SK-N-SH (cell line): ENCODE data around the gene WDR62. TPM values are rescaled to one million over a fixed set of nuclear protein-coding genes. Genes with fewer than 3 reads are reported as not detected.
A peak's percentile ranks its signal among the peaks of the same experiment; 100 is the strongest.

ENCODE experiments used
- CTCF ChIA-PET: fragments of 300-600, 350-600 bp; formaldehyde crosslinking; extraction: SDS; loops from one replicate; lab custom pipeline; 2021; lab: Yijun Ruan, JAX
- POLR2A ChIA-PET: fragments of 350-600 bp; sonication (Branson Sonifier 250); formaldehyde crosslinking; extraction: SDS; loops from one replicate; lab custom pipeline; 2020; ENCODE audit warnings: antibody characterized with exemption, inconsistent platforms; lab: Yijun Ruan, JAX
- DNase-seq: peaks from one replicate; pipeline ENCODE4 v3.0.0; 2012
- H2AFZ ChIP-seq: fragments of 200-600 bp; sonication (generic); 2 replicates; pipeline ENCODE4 v1.8.1; 2016; ENCODE audit warnings: antibody characterized with exemption, mild to moderate bottlenecking, low read depth
- H3F3A ChIP-seq: fragments of 200-600 bp; sonication (generic); replicated peaks from 2 replicates; pipeline ENCODE3; 2016; ENCODE audit warnings: antibody characterized with exemption, mild to moderate bottlenecking; ENCODE audit not compliant: insufficient read depth
- H3K27ac ChIP-seq, 2 experiments: fragments of 200-500 bp in 1 of 2; fragments of 200-600 bp in 1 of 2; sonication (Bioruptor generic) in 1 of 2; sonication (generic), shearing (Covaris generic) in 1 of 2; 2 replicates each; pipeline versions ENCODE4 v1.5.1 to v1.6.1; 2014 to 2016; ENCODE audit warnings: low read depth in 2 of 2, inconsistent platforms in 1 of 2, low read length in 1 of 2, mild to moderate bottlenecking in 1 of 2, mixed read lengths in 1 of 2
- H3K27me3 ChIP-seq: fragments of 200-600 bp; sonication (generic), shearing (Covaris generic); 2 replicates; pipeline ENCODE4 v1.6.1; 2016; ENCODE audit warnings: mixed run types; ENCODE audit not compliant: insufficient read depth
- H3K36me3 ChIP-seq, 2 experiments: fragments of 200-500 bp in 1 of 2; fragments of 200-600 bp in 1 of 2; sonication (Bioruptor generic) in 1 of 2; sonication (generic) in 1 of 2; replicated peaks in 1 of 2; 2 replicates each; pipeline versions ENCODE3 to v1.5.1; 2014 to 2016; ENCODE audit warnings: low read length in 1 of 2, mild to moderate bottlenecking in 1 of 2; ENCODE audit not compliant: insufficient read depth in 2 of 2, control insufficient read depth in 1 of 2
- H3K4me1 ChIP-seq, 2 experiments: fragments of 200-500 bp in 1 of 2; fragments of 200-600 bp in 1 of 2; sonication (Bioruptor generic) in 1 of 2; sonication (generic), shearing (Covaris generic) in 1 of 2; 2 replicates each; pipeline versions ENCODE4 v1.5.1 to v1.6.1; 2014 to 2016; ENCODE audit warnings: low read depth in 1 of 2, low read length in 1 of 2, mixed run types in 1 of 2; ENCODE audit not compliant: insufficient read depth in 2 of 2, control insufficient read depth in 1 of 2
- H3K4me2 ChIP-seq: fragments of 200-600 bp; sonication (generic), shearing (Covaris generic); 2 replicates; pipeline ENCODE4 v1.6.1; 2017; ENCODE audit warnings: mixed run types
- H3K4me3 ChIP-seq, 2 experiments: fragments of 200-500 bp in 1 of 2; fragments of 200-600 bp in 1 of 2; sonication (Bioruptor generic) in 1 of 2; sonication (generic), shearing (Covaris generic) in 1 of 2; 2 replicates each; pipeline versions ENCODE4 v1.5.1 to v1.8.1; 2014 to 2016; ENCODE audit warnings: low read depth in 2 of 2, inconsistent platforms in 1 of 2, low read length in 1 of 2, mild to moderate bottlenecking in 1 of 2, mixed read lengths in 1 of 2, moderate library complexity in 1 of 2
- H3K79me2 ChIP-seq: fragments of 200-600 bp; sonication (generic); 2 replicates; pipeline ENCODE4 v1.8.1; 2017; ENCODE audit warnings: mild to moderate bottlenecking; ENCODE audit not compliant: insufficient read depth
- H3K9ac ChIP-seq: fragments of 200-600 bp; sonication (generic); 2 replicates; pipeline ENCODE4 v1.6.1; 2017; ENCODE audit warnings: mixed run types
- H3K9me2 ChIP-seq: fragments of 200-600 bp; sonication (generic); 2 replicates; pipeline ENCODE4 v1.6.1; 2017; ENCODE audit warnings: mixed run types
- H3K9me3 ChIP-seq: fragments of 200-600 bp; sonication (generic); 2 replicates; pipeline ENCODE4 v1.6.1; 2017; ENCODE audit warnings: mixed run types, mild to moderate bottlenecking, moderate library complexity
- H4K20me1 ChIP-seq: fragments of 200-600 bp; sonication (generic); 2 replicates; pipeline ENCODE4 v1.6.1; 2017; ENCODE audit warnings: mild to moderate bottlenecking, mixed run types; ENCODE audit not compliant: insufficient read depth
- CHD2 ChIP-seq: fragments of 150-350 bp; IDR thresholded peaks from 2 replicates; pipeline ENCODE4 v1.6.1; 2018; ENCODE audit warnings: low read length; ENCODE audit not compliant: partially characterized antibody
- ELF1 ChIP-seq: IDR thresholded peaks from 2 replicates; pipeline ENCODE4 v1.4.0; 2012
- EZH2phosphoT487 ChIP-seq: fragments of 200-600 bp; sonication (generic); IDR thresholded peaks from 2 replicates; pipeline ENCODE4 v1.6.1; 2017; ENCODE audit warnings: low read depth, mixed run types, mild to moderate bottlenecking, antibody characterized with exemption, moderate library complexity, borderline replicate concordance
- FOSL2 ChIP-seq: IDR thresholded peaks from 2 replicates; pipeline ENCODE4 v1.4.0; 2012; ENCODE audit warnings: low read depth, mild to moderate bottlenecking, moderate library complexity, borderline replicate concordance
- FOXJ3 ChIP-seq: sonication (generic); formaldehyde crosslinking; IDR thresholded peaks from 2 replicates; pipeline ENCODE4 v1.5.1; 2020; ENCODE audit warnings: mild to moderate bottlenecking, missing genetic modification reagents
- FOXM1 ChIP-seq: IDR thresholded peaks from 2 replicates; pipeline ENCODE4 v1.4.0; 2012; ENCODE audit warnings: low read depth, mild to moderate bottlenecking
- GABPA ChIP-seq: IDR thresholded peaks from 2 replicates; pipeline ENCODE4 v1.4.0; 2012; ENCODE audit warnings: low read depth, mild to moderate bottlenecking
- GATA2 ChIP-seq: sonication (generic); formaldehyde crosslinking; IDR thresholded peaks from 2 replicates; pipeline ENCODE4 v1.5.0; 2020; ENCODE audit warnings: mild to moderate bottlenecking, missing genetic modification reagents
- MAX ChIP-seq: IDR thresholded peaks from 2 replicates; pipeline ENCODE4 v1.4.0; 2012; ENCODE audit warnings: low read depth
- MEF2A ChIP-seq: IDR thresholded peaks from 2 replicates; pipeline ENCODE4 v1.4.0; 2012; ENCODE audit warnings: low read depth, borderline replicate concordance
- MXI1 ChIP-seq: IDR thresholded peaks from 2 replicates; pipeline ENCODE4 v1.6.1; 2012; ENCODE audit warnings: mild to moderate bottlenecking, low read depth, low read length, improper control_type of control experiment
- NFIC ChIP-seq: IDR thresholded peaks from 2 replicates; pipeline ENCODE4 v1.4.0; 2012; ENCODE audit warnings: borderline replicate concordance
- NRF1 ChIP-seq: IDR thresholded peaks from 2 replicates; pipeline ENCODE4 v1.6.1; 2012; ENCODE audit warnings: low read depth, mild to moderate bottlenecking, low read length
- PBX3 ChIP-seq: IDR thresholded peaks from 2 replicates; pipeline ENCODE4; 2012
- POLR2AphosphoS5 ChIP-seq: IDR thresholded peaks from 2 replicates; pipeline ENCODE4 v1.6.1; 2012; ENCODE audit warnings: low read depth, low read length
- RCOR1 ChIP-seq: fragments of 150-350 bp; IDR thresholded peaks from 2 replicates; pipeline ENCODE4 v1.6.1; 2017; ENCODE audit warnings: antibody characterized with exemption, low read length
- RFX5 ChIP-seq: IDR thresholded peaks from 2 replicates; pipeline ENCODE4 v1.6.1; 2012; ENCODE audit warnings: mild to moderate bottlenecking, improper control_type of control experiment, low read length
- RXRA ChIP-seq: IDR thresholded peaks from 2 replicates; pipeline ENCODE4 v1.4.0; 2012; ENCODE audit warnings: low read depth, mild to moderate bottlenecking, borderline replicate concordance
- SIN3A ChIP-seq: IDR thresholded peaks from 2 replicates; pipeline ENCODE4 v1.6.1; 2012; ENCODE audit warnings: low read depth, mild to moderate bottlenecking, low read length, moderate library complexity, borderline replicate concordance
- SMC3 ChIP-seq: IDR thresholded peaks from 2 replicates; pipeline ENCODE4 v1.6.1; 2012; ENCODE audit warnings: low read depth, low read length, improper control_type of control experiment
- TAF1 ChIP-seq: IDR thresholded peaks from 2 replicates; pipeline ENCODE4 v1.6.1; 2012; ENCODE audit warnings: low read depth, mild to moderate bottlenecking, low read length, moderate library complexity, borderline replicate concordance
- TCF12 ChIP-seq: IDR thresholded peaks from 2 replicates; pipeline ENCODE4 v1.4.0; 2012
- USF2 ChIP-seq: fragments of 150-350 bp; IDR thresholded peaks from 2 replicates; pipeline ENCODE4 v1.6.1; 2017; ENCODE audit warnings: antibody characterized with exemption, low read length, low read depth, borderline replicate concordance
- YY1 ChIP-seq: IDR thresholded peaks from 2 replicates; pipeline ENCODE4 v1.4.0; 2012; ENCODE audit warnings: low read depth, mild to moderate bottlenecking
- WGBS: methylation state at CpG from one replicate; pipeline ENCODE4 v1.1.6; 2017; ENCODE audit warnings: low lambda C conversion rate; 5-methylcytosine and 5-hydroxymethylcytosine counted together
- polyA plus RNA-seq, 3 experiments: library from polyadenylated mRNA; depleted of rRNA; stranded (reverse); fragments of >200 nt; gene quantifications; 2 replicates each; pipeline ENCODE4 v1.2.3, GENCODE V29; 2012
- TF ChIP-seq, protein P1 (sequence below): fragments of 150-350 bp; IDR thresholded peaks from 2 replicates; pipeline ENCODE4 v1.6.1; 2016; ENCODE audit warnings: mild to moderate bottlenecking, low read depth, low read length
- TF ChIP-seq, protein P2 (sequence below): IDR thresholded peaks from 2 replicates; pipeline ENCODE4 v1.6.1; 2012; ENCODE audit warnings: mild to moderate bottlenecking, low read depth, low read length, moderate library complexity

Gene WDR62
- polyA plus RNA-seq, 1 of the 3 experiments (the other 2 are of a cell fraction): 5.3 TPM

DNA sequence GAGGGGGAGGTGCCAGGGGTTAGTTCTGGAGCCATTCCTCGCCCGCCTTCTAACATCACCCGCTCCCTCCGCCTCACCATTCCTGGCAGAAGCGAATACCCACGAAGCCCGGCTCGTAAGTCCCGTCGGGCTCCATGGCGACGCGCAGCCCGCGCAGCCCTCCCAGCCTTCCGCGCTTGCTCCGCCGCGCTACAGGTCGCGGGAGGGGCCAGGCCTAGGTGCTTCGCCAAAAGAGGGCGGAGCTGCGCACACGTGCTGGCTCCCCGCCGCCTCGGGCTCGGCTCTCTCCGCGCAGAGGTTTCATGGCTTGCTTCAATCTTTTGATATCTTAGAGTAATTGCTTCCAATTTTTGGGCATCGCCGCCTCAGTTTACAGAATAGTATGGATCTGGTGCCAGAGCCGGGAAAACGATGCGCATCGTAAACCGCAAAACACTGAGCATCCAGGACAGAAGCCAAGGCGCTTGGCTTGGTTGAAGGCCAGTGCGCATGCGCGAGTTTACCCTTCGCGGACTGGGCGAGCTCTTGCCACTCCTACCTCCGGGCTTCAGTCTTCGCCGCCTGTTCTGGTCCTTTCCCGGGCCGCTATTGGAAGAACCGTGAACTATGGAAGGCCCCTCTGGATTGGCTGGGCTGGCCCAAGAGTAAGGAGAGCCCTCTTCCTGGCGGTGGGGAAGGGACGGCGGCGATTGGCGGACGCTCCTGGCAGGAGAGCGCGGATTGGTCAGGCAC is 60.2 kb downstream of the WDR62 start, which contains the start of gene POLR2I:
POLR2I (minus strand) TSS at position 155 of the 732 bp plus-strand sequence; CDS start at position 136, 19 bp downstream.
- peak; percentile 97 for DNase-seq
- Histone ChIP-seq H3K79me2 (peaks cover 46% of the 10 kb centered on the region; the same call in 1 of the 2 replicates), H3K27ac (peak within 1 kb of the TSS; percentile 80 to 96), H3K9ac (peak within 1 kb of the TSS; percentile 69), H3K36me3 (peaks cover 24 to 27% of the 10 kb centered on the region in 2 experiments), H3K9me3 (no peaks in the 10 kb centered on the region), H3K27me3 (no peaks in the 10 kb centered on the region), H3K4me2 (peak within 1 kb of the TSS; percentile 98), H3F3A (no peaks in the 10 kb centered on the region), H3K4me1 (peaks cover 6 to 22% of the 10 kb centered on the region in 2 experiments; a peak in 1 of 4 replicates), H2AFZ (peak within 1 kb of the TSS; percentile 83), H3K4me3 (peak within 1 kb of the TSS; percentile 85 to 87), H4K20me1 (no peaks in the 10 kb centered on the region), H3K9me2 (no peaks in the 10 kb centered on the region)
- CTCF ChIA-PET: interaction anchor here (0.9 to 3.5 kb wide), 5 partner anchors 13 to 233 kb away, joined by 3 to 14 read pairs (median 7); no protein-coding TSS in a partner anchor
- WGBS: under 1% methylated on average over 38 of the region's 60 CpGs
- POLR2A ChIA-PET: interaction anchor here (1.0 to 1.8 kb wide), 8 partner anchors 10 to 218 kb away, joined by 3 to 6 read pairs (median 4); partner anchors contain the start of genes ZNF146 and ZNF565
- TF ChIP-seq EZH2phosphoT487 (no peak), FOXM1 (no peak), FOSL2 (no peak), MAX (peak; percentile 100), PBX3 (0 out of 2 replicates have a peak, but pooled peaks have one; percentile 22), USF2 (0 out of 2 replicates have a peak, but pooled peaks have one; percentile 45), GATA2 (CRISPR knock-in tag) (no peak), RFX5 (peak; percentile 76), TCF12 (peak; percentile 21; the same call in 1 of the 2 replicates), TAF1 (0 out of 2 replicates have a peak, but pooled peaks have one; percentile 55), MXI1 (peak; percentile 99), POLR2AphosphoS5 (peak; percentile 73), SIN3A (peak; percentile 87; the same call in 1 of the 2 replicates), RCOR1 (0 out of 2 replicates have a peak, but pooled peaks have one; percentile 7), GABPA (no peak; the same call in 1 of the 2 replicates), FOXJ3 (CRISPR knock-in tag) (no peak), YY1 (peak; percentile 70; the same call in 1 of the 2 replicates), CHD2 (peak; percentile 48), RXRA (no peak), ELF1 (peak; percentile 25; the same call in 1 of the 2 replicates), NRF1 (peak; percentile 89), SMC3 (no peak), MEF2A (no peak), NFIC (peak; percentile 55)
- TF ChIP-seq, protein P1, sequence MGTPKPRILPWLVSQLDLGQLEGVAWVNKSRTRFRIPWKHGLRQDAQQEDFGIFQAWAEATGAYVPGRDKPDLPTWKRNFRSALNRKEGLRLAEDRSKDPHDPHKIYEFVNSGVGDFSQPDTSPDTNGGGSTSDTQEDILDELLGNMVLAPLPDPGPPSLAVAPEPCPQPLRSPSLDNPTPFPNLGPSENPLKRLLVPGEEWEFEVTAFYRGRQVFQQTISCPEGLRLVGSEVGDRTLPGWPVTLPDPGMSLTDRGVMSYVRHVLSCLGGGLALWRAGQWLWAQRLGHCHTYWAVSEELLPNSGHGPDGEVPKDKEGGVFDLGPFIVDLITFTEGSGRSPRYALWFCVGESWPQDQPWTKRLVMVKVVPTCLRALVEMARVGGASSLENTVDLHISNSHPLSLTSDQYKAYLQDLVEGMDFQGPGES: peak; percentile 80
- TF ChIP-seq, protein P2, sequence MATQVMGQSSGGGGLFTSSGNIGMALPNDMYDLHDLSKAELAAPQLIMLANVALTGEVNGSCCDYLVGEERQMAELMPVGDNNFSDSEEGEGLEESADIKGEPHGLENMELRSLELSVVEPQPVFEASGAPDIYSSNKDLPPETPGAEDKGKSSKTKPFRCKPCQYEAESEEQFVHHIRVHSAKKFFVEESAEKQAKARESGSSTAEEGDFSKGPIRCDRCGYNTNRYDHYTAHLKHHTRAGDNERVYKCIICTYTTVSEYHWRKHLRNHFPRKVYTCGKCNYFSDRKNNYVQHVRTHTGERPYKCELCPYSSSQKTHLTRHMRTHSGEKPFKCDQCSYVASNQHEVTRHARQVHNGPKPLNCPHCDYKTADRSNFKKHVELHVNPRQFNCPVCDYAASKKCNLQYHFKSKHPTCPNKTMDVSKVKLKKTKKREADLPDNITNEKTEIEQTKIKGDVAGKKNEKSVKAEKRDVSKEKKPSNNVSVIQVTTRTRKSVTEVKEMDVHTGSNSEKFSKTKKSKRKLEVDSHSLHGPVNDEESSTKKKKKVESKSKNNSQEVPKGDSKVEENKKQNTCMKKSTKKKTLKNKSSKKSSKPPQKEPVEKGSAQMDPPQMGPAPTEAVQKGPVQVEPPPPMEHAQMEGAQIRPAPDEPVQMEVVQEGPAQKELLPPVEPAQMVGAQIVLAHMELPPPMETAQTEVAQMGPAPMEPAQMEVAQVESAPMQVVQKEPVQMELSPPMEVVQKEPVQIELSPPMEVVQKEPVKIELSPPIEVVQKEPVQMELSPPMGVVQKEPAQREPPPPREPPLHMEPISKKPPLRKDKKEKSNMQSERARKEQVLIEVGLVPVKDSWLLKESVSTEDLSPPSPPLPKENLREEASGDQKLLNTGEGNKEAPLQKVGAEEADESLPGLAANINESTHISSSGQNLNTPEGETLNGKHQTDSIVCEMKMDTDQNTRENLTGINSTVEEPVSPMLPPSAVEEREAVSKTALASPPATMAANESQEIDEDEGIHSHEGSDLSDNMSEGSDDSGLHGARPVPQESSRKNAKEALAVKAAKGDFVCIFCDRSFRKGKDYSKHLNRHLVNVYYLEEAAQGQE: 0 out of 2 replicates have a peak, but pooled peaks have one; percentile 26
